Natural killer cell (primary cell): ENCODE measurements around the gene PHACTR3. TPM values are rescaled to one million over a fixed set of nuclear protein-coding genes. Genes with fewer than 3 reads are reported as not detected.

Experiments
- ATAC-seq, 3 donors: fragments of 150-1000 bp in 2 of 3; fragments of 200-7000 bp in 1 of 3; cut with Tn5 transposase; 1 replicate in 1 of 3; 2 replicates in 2 of 3; pipeline ENCODE4 v1.10.0; 2021; ENCODE audit warnings: mild to moderate bottlenecking in 2 of 3, moderate library complexity in 2 of 3
- DNase-seq, 2 donors: peaks; one replicate each; pipeline versions ENCODE4 v3.0.0 to v3.0.0-alpha.2; 2013 to 2021; ENCODE audit warnings: mixed read lengths in 1 of 2
- H3K27ac ChIP-seq: one replicate; pipeline ENCODE4 v1.5.1; 2013; ENCODE audit warnings: mild to moderate bottlenecking, low read length
- H3K27me3 ChIP-seq: one replicate; pipeline ENCODE4 v1.6.1; 2013; ENCODE audit warnings: low read length; ENCODE audit not compliant: control insufficient read depth, insufficient read depth
- H3K36me3 ChIP-seq: one replicate; pipeline ENCODE4 v1.6.1; 2013; ENCODE audit warnings: low read length; ENCODE audit not compliant: control insufficient read depth, insufficient read depth
- H3K4me1 ChIP-seq: one replicate; pipeline ENCODE4 v1.6.1; 2013; ENCODE audit warnings: low read length; ENCODE audit not compliant: control insufficient read depth, insufficient read depth
- H3K4me3 ChIP-seq: one replicate; pipeline ENCODE4 v1.5.1; 2013; ENCODE audit warnings: low read length
- H3K9me3 ChIP-seq: one replicate; pipeline ENCODE4 v1.6.1; 2013; ENCODE audit warnings: low read length; ENCODE audit not compliant: control insufficient read depth, insufficient read depth
- H3K27ac Mint-ChIP-seq, 2 donors: one replicate each; pipeline ENCODE4 v1.8.0; 2022; ENCODE audit warnings: mild to moderate bottlenecking in 2 of 2, mixed read lengths in 2 of 2, moderate library complexity in 1 of 2
- H3K27me3 Mint-ChIP-seq, 2 donors: one replicate each; pipeline ENCODE4 v1.8.0; 2022; ENCODE audit warnings: low read depth in 2 of 2, mixed read lengths in 2 of 2
- H3K36me3 Mint-ChIP-seq: one replicate; pipeline ENCODE4 v1.8.0; 2022; ENCODE audit warnings: mixed read lengths
- H3K4me1 Mint-ChIP-seq, 2 donors: one replicate each; pipeline ENCODE4 v1.8.0; 2022; ENCODE audit warnings: mixed read lengths in 2 of 2
- H3K4me3 Mint-ChIP-seq: one replicate; pipeline ENCODE4 v1.8.0; 2022; ENCODE audit warnings: mild to moderate bottlenecking, moderate library complexity, mixed read lengths
- H3K9me3 Mint-ChIP-seq, 2 donors: one replicate each; pipeline ENCODE4 v1.8.0; 2022; ENCODE audit warnings: mixed read lengths in 2 of 2
- WGBS: methylation state at CpG from one replicate; pipeline ENCODE4 v1.1.7; 2013; ENCODE audit warnings: missing lambda C conversion rate; ENCODE audit not compliant: insufficient coverage; 5-methylcytosine and 5-hydroxymethylcytosine counted together
- intact Hi-C: fragments of 100-400 bp; cut with micrococcal nuclease; formaldehyde crosslinking; loops from one replicate; pipeline ENCODE4 v1.14.2; 2022
- total RNA-seq, 4 donors: library from RNA; stranded (reverse); fragments of 120-200 nt in 1 of 4; gene quantifications; one replicate each; pipeline versions ENCODE4 v1.2.3 to v1.2.4, GENCODE V29; 2013 to 2022
- TF ChIP-seq, protein P1 (sequence below): fragments of 200-600 bp; IDR thresholded peaks from one replicate; pipeline ENCODE4 v1.8.0; 2022; ENCODE audit warnings: antibody characterized with exemption

PHACTR3 gene
- total RNA-seq, 3 donors from 2014 or later (not counting 1 experiment from before 2014, with no cell fraction given): not detected

DNA sequence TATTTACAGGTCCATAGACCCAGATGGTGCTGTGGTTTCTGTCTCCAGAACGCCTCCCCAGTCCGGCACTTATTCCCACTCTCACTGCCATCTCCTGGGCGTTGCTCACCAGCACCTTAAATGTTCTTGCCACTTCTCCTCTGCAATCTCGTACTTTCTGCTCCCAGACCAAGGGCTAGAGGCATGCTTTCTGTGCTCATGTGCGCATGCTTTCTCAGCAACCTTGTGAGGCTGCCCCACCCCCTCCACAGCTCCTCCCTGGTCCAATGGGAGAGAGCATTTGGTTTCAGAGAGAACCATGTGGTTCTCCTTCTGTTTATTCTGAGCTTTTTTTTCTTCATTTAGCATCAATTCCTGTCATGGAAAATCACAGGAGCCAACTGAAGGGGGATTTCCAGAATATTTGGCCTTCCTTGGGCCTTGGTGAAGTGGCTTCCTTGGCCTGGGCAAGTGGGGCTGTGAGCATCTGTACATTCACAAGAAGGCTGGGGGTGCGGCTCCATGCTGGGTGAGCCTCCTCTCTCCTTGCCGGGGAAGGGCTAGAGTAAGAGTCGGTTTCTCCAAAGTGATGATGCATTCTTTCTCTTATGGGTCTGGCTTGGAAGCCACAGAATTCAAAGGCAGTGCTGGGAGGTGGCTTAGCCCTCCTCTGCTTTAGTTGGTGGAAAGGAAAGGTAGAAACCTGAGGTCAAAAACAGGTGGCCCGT is 66.6 kb downstream of the PHACTR3 start:
- H3K9me3 ChIP-seq: no peaks in the 10 kb centered on the region
- no peak overlapping the region for H3K27ac Mint-ChIP-seq
- DNase-seq: no peak
- no peaks in the 10 kb centered on the region for H3K36me3 ChIP-seq
- H3K36me3 Mint-ChIP-seq: no peaks in the 10 kb centered on the region
- H3K4me3 Mint-ChIP-seq: no peak overlapping the region
- TF ChIP-seq, protein P1, sequence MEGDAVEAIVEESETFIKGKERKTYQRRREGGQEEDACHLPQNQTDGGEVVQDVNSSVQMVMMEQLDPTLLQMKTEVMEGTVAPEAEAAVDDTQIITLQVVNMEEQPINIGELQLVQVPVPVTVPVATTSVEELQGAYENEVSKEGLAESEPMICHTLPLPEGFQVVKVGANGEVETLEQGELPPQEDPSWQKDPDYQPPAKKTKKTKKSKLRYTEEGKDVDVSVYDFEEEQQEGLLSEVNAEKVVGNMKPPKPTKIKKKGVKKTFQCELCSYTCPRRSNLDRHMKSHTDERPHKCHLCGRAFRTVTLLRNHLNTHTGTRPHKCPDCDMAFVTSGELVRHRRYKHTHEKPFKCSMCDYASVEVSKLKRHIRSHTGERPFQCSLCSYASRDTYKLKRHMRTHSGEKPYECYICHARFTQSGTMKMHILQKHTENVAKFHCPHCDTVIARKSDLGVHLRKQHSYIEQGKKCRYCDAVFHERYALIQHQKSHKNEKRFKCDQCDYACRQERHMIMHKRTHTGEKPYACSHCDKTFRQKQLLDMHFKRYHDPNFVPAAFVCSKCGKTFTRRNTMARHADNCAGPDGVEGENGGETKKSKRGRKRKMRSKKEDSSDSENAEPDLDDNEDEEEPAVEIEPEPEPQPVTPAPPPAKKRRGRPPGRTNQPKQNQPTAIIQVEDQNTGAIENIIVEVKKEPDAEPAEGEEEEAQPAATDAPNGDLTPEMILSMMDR: no peak
- H3K27ac ChIP-seq: no peak overlapping the region
- intact Hi-C loops: no loop called here
- no peaks in the 10 kb centered on the region for H3K9me3 Mint-ChIP-seq
- H3K4me1 Mint-ChIP-seq: no peaks in the 10 kb centered on the region
- WGBS: 74% methylated on average over 9 of the region's 9 CpGs
- no peaks in the 10 kb centered on the region for H3K27me3 ChIP-seq
- no peak for ATAC-seq
- peaks cover 7 to 11% of the 10 kb centered on the region in 2 donors for H3K27me3 Mint-ChIP-seq
- no peak overlapping the region for H3K4me3 ChIP-seq
- H3K4me1 ChIP-seq: no peaks in the 10 kb centered on the region

DNA sequence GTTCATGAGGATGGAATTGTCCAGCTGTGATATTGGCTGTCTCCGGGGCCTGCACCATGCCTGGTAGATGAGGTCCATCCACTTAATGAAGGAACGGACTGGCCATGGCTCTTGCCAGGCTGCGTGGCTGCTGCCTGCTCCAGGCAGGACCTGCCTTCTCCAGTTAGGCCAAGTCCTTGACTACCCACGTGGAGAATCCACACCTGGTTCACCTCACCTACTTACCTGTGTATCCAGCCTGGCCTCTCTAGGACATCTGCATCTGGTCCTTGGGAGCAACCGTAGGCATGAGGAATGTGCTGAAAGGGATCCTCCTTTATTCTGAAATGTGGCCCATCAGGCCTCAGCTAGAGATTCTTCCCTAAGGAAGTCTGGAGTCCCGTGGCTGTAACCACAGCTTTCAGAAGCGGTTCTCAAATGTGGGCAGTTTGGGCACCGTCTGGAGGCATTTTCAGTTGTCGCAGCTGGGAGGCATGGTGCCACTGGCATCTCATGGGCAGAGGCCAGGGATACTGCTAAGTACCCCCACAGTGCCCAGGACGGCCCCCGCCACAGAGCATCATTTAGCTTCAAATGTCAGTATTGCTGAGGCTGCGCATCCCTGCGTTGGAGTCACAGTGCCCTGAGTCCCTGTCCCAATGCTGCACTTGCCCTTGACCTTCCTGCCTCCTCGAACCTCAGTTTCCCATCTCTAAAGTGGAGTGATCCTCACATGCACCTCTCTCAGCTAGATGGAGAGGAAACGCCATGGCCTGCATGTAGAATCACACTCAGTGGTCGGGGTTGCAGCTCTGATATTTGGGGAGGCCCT is 67.5 kb downstream of the PHACTR3 start:
- Histone ChIP-seq H3K4me3 (no peak overlapping the region), H3K27me3 (no peaks in the 10 kb centered on the region), H3K9me3 (no peaks in the 10 kb centered on the region), H3K36me3 (no peaks in the 10 kb centered on the region), H3K4me1 (no peaks in the 10 kb centered on the region), H3K27ac (no peak overlapping the region)
- no peak overlapping the region for H3K4me3 Mint-ChIP-seq
- intact Hi-C loops: no loop called here
- TF ChIP-seq, protein P1: no peak
- ATAC-seq: no peak
- peaks cover 7 to 8% of the 10 kb centered on the region in 2 donors for H3K27me3 Mint-ChIP-seq
- no peaks in the 10 kb centered on the region for H3K4me1 Mint-ChIP-seq
- DNase-seq: no peak
- H3K36me3 Mint-ChIP-seq: no peaks in the 10 kb centered on the region
- 86% methylated on average over 16 of the region's 16 CpGs for WGBS
- no peaks in the 10 kb centered on the region for H3K9me3 Mint-ChIP-seq
- H3K27ac Mint-ChIP-seq: no peak overlapping the region

DNA sequence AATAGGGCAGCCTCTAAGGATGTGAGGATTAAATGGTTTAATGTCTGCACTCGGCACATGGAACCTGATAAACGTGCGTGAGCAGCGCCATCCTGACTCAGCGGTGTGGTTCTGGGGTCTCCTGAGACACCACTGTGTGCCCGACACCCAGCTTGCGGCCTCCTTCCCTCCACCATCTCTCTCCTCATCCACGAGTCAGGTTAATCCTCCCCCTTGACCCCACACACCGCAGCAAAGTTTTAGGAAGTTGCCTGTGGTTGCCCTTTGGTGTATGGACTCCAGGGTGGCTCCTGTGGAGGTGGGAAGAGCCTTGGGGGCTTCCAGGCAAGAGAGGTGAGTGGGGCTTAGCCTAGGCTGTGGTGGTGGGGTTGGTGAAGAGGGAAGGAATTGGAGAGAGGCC is 68.2 kb downstream of the PHACTR3 start:
- H3K9me3 ChIP-seq: no peaks in the 10 kb centered on the region
- no peak for ATAC-seq

More for the DNA sequence above, 68.2 kb downstream of the PHACTR3 start:
- Mint-ChIP-seq H3K4me3 (no peak overlapping the region), H3K36me3 (no peaks in the 10 kb centered on the region), H3K27me3 (peaks cover 8 to 11% of the 10 kb centered on the region in 2 donors), H3K27ac (no peak overlapping the region), H3K9me3 (no peaks in the 10 kb centered on the region), H3K4me1 (no peaks in the 10 kb centered on the region)
- Histone ChIP-seq H3K27ac (no peak overlapping the region), H3K4me3 (no peak overlapping the region), H3K27me3 (no peaks in the 10 kb centered on the region), H3K4me1 (no peaks in the 10 kb centered on the region), H3K36me3 (no peaks in the 10 kb centered on the region)
- TF ChIP-seq, protein P1: no peak
- 81% methylated on average over 9 of the region's 9 CpGs for WGBS
- intact Hi-C loops: no loop called here
- DNase-seq: no peak
